Measurements from ENCODE around the gene SRRM1. TPM values are rescaled to one million over a fixed set of nuclear protein-coding genes. Genes with fewer than 3 reads are reported as not detected.
"Not testable (repeated sequence)": the region's sequence is repeated elsewhere in the genome, so short reads cannot be mapped to it uniquely, and the experiment has no call there.

The SRRM1 gene
- total RNA-seq, 1 donor from 2014 or later, result 79.3 TPM

GRCh38 chr1:24657781-24658180, 14.7 kb downstream of the SRRM1 start:
- H3K4me3 ChIP-seq (ENCODE audit: low read depth, low read length), result no peak overlapping the region
- no peak for TF ChIP-seq CTCF (conservative IDR thresholded peaks at IDR 0.05; ENCODE audit: low read depth, low read length)
- no peak for DNase-seq (ENCODE audit: low read depth)

DNA sequence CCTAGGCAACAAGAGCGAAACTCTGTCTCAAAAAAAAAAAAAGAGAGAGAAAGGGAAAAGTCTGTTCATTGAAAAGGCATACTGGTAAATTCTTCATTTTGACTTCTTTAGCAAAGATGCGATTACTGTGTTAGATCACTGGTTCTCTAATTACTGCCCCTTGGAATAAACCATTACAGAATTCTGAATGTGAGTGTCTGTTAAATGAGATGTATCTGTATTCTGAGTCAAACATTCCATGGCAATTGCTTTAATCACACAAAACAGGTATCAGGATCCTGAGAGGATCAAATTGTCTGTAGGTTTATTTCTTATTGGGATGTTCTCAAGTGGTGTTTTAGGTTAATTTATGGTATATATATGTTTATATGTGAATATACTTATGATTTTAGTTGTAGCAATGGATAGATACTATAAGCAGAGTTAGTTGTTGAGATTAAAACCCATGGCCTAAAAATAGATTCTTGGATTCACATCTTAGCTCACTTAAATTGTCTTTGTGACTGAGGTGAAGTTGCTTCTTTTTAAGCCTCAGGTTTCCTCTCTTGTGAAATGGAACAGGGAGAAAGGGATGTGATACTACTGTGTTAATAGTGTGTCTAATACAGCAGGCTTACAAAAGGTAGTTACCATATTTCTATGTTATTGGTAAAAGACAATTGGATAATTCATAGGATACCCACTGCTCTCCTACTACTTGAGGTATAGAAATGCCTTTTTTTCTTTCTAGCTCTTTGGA, 16.2 kb downstream of the SRRM1 start:
- no peak for TF ChIP-seq CTCF (conservative IDR thresholded peaks at IDR 0.05; ENCODE audit: low read depth, low read length)
- H3K4me3 ChIP-seq (ENCODE audit: low read depth, low read length), result no peak overlapping the region
- no peak for DNase-seq (ENCODE audit: low read depth)

DNA sequence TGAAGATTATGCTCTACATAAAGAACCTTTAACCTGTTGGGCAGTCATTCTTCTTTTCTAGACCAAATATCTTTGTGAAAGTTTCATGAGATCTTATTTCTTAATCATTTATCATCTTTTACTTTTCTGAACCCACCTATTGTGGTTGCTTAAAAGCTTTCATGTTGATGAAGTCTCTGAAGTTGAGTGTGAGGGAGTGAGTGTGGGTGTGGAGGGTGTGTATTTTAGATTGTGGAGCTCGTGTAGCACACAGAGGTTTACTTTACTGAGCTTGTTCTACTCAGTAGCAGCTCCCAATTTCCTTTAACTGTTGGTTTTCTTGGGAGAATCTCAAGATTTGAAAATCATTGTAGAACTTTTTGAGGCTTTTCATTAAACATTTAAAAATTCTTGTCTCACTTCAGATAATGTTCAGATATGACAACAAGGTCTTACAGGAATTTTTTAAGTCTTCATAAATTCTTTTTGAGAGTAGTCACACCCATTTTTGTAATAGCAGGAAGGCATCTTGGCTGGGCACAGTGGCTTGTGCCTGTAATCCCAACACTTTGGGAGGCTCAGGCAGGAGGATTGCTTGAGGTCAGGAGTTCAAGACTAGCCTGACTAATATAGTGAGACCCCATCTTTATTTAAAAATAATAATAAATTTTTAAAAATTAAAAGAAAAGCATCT, 17.0 kb downstream of the SRRM1 start:
- no peak for TF ChIP-seq CTCF (conservative IDR thresholded peaks at IDR 0.05; ENCODE audit: low read depth, low read length)
- H3K4me3 ChIP-seq (ENCODE audit: low read depth, low read length), result no peak overlapping the region
- no peak for DNase-seq (ENCODE audit: low read depth)

GRCh38 chr1:24664507-24665033, 21.5 kb downstream of the SRRM1 start:
- TF ChIP-seq CTCF (conservative IDR thresholded peaks at IDR 0.05; ENCODE audit: low read depth, low read length), result no peak
- DNase-seq (ENCODE audit: low read depth), result no peak
- no peak overlapping the region for H3K4me3 ChIP-seq (ENCODE audit: low read depth, low read length)

DNA sequence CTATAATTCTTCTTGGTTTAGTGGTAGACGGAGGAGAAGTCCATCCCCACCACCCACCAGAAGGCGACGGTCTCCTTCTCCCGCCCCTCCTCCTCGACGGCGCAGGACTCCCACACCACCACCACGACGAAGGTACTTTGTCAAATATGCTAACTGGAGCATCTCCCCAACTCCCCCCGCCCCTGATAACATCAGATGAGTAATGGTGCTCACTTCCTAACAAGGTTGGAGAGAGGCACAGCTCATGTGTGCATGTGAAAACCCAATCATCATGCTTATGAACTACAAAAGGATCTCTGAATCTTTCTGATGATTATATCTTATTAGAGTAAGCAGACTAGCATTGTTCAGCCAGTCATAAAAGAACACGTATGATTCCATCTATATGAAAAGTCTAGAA, 23.7 kb downstream of the SRRM1 start:
- H3K4me3 ChIP-seq (ENCODE audit: low read depth, low read length), result no peak overlapping the region
- no peak for TF ChIP-seq CTCF (conservative IDR thresholded peaks at IDR 0.05; ENCODE audit: low read depth, low read length)
- no peak for DNase-seq (ENCODE audit: low read depth)

DNA sequence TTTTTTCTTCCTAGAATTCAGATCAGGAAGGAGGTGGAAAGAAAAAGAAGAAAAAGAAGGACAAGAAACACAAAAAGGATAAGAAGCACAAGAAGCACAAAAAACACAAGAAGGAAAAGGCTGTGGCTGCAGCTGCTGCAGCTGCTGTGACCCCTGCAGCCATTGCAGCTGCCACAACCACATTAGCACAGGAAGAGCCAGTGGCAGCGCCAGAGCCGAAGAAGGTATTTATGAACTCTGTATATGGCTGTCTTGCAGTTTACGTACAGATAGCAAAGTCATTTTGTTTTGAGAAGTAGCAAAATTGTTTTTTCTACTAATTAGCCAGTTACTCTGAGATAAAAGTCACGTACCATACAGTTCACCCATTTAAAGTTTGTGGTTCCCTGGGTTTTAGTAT, 28.3 kb downstream of the SRRM1 start:
- DNase-seq (ENCODE audit: low read depth); H3K4me3 ChIP-seq (ENCODE audit: low read depth, low read length): not testable (repeated sequence)

DNA sequence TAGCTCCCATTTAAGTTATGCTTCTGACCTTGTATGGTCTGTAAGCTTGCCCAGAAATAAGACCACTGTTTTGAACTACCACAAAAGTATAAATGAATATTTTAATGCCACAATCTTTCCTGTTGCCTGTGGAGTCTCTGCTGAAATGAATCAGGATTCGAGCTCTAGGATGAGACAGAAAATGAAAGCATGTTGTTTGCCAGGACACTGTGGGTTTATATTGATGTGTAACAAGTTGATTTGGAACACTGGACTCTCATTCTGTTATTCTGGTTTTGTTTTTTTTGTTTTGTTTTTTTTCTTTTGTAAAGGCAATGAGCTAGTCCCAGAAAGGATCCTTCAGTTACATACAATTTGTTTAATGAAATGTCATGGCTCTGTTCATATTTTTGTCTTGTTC, 29.6 kb downstream of the SRRM1 start:
- DNase-seq (ENCODE audit: low read depth); H3K4me3 ChIP-seq (ENCODE audit: low read depth, low read length): not testable (repeated sequence)

DNA sequence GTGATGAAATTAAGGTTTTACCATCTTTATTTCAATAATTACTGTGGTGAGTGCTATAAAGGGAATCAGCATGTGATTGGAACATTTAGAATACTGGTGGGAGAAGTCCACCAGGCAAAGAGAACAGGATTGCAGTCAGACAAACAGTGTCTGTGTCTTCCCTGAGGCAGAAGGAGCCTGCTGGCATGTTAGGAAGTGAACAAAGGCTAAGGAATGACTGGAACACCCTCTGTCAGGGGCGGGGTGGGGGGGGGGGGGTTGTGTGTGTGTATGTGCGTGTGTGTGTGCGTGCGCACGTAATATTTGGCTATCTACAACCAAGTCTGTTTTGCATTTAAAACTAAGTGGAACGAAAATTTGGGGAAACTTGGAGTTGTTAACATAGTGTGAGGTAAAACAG, 30.2 kb downstream of the SRRM1 start:
- H3K4me3 ChIP-seq (ENCODE audit: low read depth, low read length), result no peak overlapping the region
- no peak for TF ChIP-seq CTCF (conservative IDR thresholded peaks at IDR 0.05; ENCODE audit: low read depth, low read length)
- no peak for DNase-seq (ENCODE audit: low read depth)

DNA sequence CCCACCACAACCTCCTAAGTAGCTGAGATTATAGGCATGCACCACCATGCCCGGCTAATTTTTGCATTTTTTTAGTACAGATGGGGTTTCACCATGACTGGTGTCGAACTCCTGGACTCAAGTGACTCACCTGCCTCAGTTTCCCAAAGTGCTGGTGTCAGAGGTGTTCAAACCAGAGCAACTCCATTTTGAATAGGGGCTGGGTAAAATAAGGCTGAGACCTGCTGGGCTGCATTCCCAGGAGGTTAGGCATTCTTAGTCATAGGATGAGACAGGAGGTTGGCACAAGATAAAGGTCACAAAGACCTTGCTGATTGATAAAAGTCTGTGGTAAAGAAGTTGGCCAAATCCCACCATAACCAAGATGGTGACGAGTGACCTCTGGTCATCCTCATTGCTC, 35.3 kb downstream of the SRRM1 start:
- DNase-seq (ENCODE audit: low read depth); H3K4me3 ChIP-seq (ENCODE audit: low read depth, low read length): not testable (repeated sequence)

All from epithelial cell of proximal tubule (primary cell).